ENCODE data around the gene IPO5. TPM values are rescaled to one million over a fixed set of nuclear protein-coding genes. Genes with fewer than 3 reads are reported as not detected.
"Not testable (repeated sequence)": the region's sequence is repeated elsewhere in the genome, so short reads cannot be mapped to it uniquely, and the experiment has no call there.

Gene IPO5
- total RNA-seq, 1 donor from 2014 or later, result 121 TPM

DNA sequence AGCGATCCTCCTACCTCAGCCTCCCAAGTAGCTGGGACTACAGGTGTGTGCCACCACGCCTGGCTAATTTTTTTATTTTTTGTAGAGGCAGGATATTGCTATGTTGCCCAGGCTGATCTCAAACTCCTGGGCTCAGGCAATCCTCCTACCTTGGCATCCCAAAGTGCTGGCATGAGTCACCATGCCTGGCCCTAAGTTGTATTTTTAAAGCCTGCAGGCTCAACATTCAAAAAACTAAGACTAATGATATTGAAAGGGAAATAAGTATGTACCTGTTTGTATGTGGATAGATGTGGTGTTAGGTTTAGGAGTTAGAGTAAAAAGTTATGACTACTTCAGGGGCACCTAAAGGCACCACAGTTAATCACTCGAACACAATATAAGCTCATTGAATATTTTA is 5.4 kb upstream of the IPO5 start:
- intact Hi-C loops (cut with micrococcal nuclease), result no loop called here

DNA sequence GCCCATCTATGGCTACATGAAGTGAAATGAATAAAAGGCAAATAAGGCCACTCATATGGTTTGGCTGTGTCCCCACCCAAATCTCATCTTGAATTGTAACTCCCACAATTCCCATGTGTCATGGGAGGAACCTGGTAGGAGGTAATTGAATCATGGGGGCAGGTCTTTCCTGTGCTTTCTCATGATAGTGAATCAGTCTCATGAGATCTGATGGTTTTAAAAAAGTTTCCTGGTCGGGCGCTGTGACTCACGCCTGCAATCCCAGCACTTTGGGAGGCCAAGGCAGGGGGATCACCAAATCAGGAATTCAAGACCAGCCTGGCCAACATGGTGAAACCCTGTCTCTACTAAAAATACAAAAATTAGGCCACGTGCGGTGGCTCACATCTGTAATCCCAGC is 4.2 kb upstream of the IPO5 start:
- intact Hi-C loops (cut with micrococcal nuclease), result not testable (repeated sequence)

DNA sequence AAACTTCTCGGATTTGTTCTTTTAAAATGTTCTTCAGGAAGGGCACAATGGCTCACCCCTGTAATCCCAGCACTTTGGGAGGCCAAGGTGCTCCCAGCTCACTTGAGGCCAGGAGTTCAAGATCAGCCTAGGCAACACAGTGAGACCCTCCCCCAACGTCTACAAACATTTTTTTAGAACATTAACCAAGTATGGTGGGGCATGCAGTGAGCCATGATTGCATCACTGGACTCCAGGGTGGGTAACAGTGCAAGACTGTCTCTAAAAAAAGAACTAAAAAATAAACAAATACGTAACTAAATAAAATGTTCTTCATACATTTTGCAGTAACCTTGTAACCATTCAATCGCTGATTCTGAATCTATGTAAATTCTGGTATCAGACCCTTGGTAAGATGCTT is 2.1 kb upstream of the IPO5 start:
- intact Hi-C loops (cut with micrococcal nuclease), result no loop called here

DNA sequence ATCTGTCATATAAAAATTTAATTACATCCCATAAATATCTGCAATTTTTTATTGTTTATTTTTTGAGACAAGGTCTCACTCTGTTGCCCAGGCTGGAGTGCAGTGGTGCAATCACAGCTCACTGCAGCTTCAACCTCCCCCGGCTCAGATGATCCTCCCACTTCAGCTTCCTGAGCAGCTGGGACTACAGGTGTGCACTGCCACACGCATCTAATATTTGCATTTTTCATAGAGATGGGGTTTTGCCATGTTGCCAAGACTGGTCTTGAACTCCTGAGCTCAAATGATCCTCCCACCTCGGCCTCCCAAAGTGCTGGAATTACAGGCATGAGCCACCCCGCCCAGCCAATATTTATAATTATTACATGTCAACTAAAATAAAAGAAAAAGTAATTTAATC is 644 bp upstream of the IPO5 start:
- intact Hi-C loops (cut with micrococcal nuclease), result not testable (repeated sequence)

DNA sequence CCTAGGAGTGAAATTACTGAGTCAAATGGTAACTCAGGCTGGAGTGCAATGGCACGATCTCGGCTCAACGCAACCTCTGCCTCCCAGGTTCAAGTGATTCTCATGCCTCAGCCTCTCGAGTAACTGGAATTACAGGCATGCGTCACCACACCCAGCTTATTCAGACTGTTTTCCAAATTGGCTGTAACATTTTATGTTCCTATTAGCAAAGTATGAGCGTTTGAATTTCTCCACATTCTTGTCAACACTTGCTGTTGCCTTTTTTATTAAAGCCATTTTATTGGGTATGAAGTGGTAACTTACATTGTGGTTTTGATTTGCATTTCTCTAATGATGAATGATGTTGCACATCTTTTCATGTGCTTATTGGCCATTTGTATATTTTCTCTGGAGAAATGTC is 7.9 kb downstream of the IPO5 start:
- intact Hi-C loops (cut with micrococcal nuclease), result no loop called here

DNA sequence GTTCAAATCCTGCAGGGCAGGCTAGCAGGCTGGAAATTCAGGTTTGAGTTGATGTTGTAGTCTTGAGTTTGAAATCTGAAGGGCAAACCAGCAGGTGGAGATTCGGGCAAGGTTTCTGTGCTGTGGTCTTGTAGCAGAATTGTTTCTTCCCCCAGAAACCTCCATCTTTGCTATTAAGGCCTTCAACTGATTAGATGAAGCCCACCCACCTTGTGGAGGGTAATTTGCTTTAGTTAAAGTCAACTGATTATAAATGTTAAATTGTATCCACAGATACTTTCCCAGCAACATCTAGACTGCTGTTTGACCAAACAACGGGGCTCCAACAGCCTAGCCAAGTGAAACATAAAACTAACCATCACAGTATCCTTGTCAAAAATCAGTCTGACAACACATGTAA is 9.4 kb downstream of the IPO5 start:
- intact Hi-C loops (cut with micrococcal nuclease), result no loop called here

DNA sequence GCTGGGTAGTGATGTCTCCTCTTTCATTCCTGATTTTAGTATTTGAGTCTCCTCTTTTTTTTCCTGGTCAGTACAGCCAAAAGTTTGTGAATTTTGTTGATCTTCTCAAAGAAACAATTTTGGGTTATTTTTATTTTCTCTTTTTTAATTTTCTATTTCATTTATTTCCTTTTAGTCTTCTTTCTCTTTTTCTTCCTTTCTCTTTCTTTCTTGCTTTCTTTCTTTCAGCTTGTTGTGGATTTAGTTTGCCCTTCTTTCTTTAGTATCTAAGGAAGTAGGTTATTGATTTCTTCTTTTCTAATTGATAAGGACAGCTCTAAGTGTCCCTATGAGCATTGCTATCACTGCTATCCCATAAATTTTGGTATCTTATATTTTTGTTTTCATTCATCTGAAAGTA is 13.8 kb downstream of the IPO5 start:
- intact Hi-C loops (cut with micrococcal nuclease), result no loop called here

DNA sequence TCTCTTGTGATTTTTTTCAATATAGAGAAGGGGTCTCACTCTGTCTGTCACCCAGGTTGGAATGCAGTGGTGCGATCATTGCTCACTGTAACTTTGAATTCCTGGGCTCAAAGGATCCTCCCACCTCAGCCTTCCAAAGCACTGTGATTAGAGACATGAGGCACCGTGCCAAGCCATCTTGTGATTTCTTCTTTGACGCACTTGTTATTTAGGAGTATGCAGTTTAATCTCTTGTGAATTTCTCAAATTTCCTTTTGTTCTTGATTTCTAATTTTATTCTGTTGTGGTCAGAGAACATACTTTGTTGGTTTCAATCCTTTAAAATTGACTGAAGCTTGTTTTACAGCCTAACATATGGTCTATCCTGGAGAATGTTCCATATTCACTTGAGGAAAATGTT is 14.5 kb downstream of the IPO5 start:
- intact Hi-C loops (cut with micrococcal nuclease), result no loop called here

DNA sequence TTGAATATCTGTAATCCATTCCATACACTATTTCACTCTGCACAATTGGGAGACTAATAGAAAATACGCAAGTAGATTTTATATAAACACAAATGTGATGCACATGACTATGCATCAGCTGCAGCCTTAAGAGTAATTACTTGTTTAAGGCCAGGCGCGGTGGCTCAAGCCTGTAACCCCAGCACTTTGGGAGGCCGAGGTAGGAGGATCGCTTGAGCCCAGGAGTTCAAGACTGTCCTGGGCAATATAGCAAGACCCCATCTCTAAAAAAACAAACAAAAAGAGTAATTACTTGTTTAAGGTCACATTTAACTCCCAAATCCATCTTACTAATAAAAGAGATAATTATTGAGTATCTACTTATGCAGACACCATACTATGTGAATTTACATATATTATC is 18.0 kb downstream of the IPO5 start:
- intact Hi-C loops (cut with micrococcal nuclease), result no loop called here

DNA sequence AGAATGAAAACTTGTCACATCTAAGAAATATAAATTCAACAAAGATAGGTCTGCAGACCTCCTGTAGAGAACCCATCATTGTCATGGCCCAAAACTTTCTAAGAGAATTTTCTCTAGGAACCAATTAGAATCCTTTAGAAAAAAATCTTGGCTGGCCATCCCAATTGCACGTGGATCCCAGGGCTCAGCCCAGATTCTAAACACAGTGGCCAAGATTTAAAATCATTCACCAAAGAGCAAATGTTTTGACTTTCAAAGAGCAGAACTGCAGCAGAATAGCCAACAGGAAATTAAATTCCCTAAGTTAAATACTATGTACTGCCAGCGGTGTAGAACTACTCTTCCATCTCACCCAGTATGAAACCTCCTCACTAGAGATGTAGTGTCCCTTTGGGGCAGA is 21.3 kb downstream of the IPO5 start:
- intact Hi-C loops (cut with micrococcal nuclease), result loop anchor here (2.0 to 5.0 kb wide), 7 partner anchors 168 to 1633 kb away; partner anchors contain the start of genes CLYBL, FARP1 and UBAC2

DNA sequence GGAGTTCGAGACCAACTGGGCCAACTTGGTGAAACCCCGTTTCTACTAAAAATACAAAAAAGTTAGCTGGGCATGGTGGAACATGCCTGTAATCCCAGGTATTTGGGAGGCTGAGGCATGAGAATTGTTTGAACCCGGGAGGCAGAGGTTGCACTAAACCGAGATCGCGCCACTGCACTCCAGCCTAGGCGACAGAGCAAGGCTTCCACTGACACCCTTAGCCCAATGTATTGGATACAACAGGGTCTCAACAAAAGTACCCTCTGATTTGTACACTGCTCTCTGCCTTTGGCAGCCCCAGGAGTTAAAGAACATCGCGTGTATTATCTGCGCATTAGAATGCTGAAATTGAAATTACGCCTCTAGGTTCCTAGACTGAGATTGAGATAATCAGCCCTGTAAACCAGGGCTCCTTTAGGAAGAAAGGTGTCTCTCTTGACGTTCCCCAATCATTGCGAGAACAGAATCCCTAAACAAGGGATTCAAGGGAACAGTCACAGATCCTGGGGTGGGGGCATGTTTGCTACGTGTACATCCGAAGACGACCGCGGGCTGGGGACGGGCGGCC is 21.9 kb downstream of the IPO5 start:
- intact Hi-C loops (cut with micrococcal nuclease), result loop anchor here (2.0 to 5.0 kb wide), 7 partner anchors 167 to 1632 kb away; partner anchors contain the start of genes CLYBL, FARP1 and UBAC2

DNA sequence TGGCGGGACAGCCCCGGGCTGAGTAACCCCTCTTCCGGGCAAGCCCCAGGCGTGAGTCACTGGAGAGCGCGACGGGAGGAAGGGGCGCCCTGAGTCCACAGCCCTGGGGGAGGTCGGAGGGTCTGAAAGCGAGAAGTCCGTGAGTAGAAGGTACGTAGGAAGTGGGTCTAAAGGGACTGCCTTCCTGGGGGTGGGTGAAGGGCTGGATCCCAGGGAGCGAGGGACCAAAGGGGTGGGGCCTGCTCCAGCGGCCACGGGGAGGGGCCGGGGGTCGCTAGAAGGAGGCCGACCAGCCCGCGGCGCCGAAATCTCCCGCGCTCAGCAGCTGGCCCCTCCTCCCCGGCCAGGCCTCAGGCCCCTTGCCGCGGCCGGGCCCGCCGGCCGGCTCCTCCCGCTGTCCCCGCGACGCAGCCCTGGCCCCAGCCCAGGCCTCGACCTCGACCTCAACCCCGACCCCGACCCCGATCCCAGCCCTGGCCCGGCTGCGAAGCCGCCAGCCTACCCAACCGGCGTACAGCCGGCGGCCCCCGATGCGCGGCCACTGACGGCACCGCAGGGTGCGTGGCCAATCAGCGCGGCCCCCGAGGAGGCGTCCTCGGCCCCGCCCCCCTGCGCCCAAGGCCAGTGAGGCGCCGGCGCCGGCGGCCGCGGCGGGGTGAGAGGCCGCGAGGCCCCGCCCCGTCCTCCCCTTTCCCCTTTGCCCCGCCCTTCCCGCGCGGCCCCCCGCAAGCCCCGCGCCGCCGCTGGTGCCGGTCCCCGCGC is 22.6 kb downstream of the IPO5 start:
- intact Hi-C loops (cut with micrococcal nuclease), result loop anchor here (1.0 to 5.0 kb wide), 10 partner anchors 166 to 1631 kb away; partner anchors contain the start of genes CLYBL, FARP1, MBNL2 and UBAC2

DNA sequence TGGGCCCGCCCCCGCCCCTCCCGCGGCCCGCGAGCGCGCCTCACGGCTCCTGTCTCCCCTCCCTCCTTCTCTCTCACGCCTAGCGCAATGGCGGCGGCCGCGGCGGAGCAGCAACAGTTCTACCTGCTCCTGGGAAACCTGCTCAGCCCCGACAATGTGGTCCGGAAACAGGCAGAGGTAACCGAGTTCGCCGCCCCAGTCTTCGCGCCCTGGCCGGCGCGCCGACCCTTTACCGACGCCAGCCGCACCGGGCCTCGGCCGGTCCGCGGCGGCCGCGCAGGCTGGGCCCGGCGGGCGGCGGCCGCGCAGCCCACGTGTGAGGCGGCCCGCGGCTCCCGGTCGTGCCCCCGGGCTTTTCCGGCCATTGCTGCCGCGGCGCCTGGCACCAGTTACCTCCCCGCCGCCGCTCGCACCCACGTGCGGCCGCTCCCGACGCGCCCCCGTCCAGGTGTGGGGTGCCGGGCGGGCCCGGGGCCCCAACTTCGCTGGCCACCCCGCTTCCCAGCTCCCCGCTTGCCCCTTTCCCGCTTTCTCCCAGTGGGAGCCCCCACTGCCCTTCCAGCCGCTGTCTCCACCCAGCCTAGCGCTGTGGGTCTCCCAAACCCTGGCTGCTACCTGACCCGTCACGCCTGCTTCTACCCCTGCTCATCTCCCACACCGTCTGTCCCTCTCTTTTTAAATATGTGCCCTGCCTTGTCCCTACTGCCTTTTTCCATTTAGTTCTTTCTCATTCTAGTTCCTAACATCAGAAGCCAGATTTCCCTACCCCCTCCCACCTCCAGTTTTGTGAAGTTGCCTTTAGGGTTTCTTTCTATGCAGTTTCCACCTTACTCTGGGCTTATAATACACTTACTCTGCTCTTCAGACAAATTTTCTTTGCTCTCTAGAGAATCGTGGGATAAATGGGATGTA is 23.4 kb downstream of the IPO5 start:
- intact Hi-C loops (cut with micrococcal nuclease), result loop anchor here (1.0 to 5.0 kb wide), 9 partner anchors 165 to 1630 kb away; partner anchors contain the start of genes CLYBL, FARP1, MBNL2 and UBAC2

DNA sequence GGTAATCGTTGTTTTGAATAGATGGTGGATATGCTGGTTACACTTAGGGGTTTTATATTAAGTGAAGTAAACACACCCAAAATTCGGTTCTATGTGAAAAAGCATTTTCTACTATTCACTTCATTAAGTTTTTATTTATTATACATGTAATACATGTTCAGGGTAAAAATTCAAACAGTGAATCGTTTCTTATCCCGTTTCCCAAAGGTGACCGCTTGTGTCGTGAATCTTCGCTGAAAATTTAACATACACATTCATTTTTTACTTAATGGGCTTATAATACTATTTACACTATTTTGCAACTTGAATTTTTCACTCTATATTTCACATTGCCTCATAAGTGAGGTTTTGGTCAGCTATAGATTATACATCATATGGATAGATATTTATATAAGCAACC is 24.5 kb downstream of the IPO5 start:
- intact Hi-C loops (cut with micrococcal nuclease), result loop anchor here (2.0 to 5.0 kb wide), 8 partner anchors 164 to 1629 kb away; partner anchors contain the start of genes CLYBL, FARP1, MBNL2 and UBAC2

DNA sequence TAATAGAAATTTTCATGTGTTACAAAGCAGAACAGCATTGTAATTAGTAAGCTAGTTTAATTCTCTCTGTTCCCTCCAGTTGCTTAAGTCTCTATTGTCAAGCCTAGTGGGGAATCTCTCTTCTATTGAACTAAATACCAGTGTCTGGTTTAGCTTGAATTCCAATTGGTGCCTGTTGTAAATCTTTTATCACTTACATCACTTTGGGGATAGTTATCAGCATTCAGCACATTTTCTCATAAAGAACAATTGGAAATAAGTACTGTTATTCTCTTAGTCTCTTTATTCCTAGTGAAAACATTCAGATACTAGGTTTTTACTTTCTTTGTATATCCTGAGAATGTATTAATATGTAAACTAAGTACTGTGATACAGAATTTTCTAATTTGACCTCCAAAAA is 25.2 kb downstream of the IPO5 start:
- intact Hi-C loops (cut with micrococcal nuclease), result loop anchor here (1.0 to 5.0 kb wide), 7 partner anchors 164 to 1629 kb away; partner anchors contain the start of genes CLYBL, FARP1 and UBAC2

DNA sequence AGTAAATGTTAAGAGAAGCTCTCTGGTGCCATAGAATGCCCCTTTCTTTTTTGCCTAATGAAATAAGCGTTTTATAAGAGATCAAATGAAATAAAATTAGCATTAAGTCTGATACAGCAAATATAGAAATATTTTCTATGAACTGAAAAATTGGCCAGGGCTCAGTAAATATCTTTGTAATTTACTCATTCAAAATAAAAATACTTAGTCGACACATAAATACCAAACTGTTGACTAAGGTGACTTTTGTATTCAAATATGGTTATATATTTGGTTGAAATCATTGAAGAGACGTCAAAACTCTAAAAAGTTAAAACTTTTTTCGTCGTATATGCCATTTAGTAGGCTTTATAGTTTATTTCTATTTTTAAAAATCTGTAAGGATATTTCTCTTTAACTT is 25.6 kb downstream of the IPO5 start:
- intact Hi-C loops (cut with micrococcal nuclease), result loop anchor here (1.0 to 5.0 kb wide), 7 partner anchors 163 to 1628 kb away; partner anchors contain the start of genes CLYBL, FARP1 and UBAC2

DNA sequence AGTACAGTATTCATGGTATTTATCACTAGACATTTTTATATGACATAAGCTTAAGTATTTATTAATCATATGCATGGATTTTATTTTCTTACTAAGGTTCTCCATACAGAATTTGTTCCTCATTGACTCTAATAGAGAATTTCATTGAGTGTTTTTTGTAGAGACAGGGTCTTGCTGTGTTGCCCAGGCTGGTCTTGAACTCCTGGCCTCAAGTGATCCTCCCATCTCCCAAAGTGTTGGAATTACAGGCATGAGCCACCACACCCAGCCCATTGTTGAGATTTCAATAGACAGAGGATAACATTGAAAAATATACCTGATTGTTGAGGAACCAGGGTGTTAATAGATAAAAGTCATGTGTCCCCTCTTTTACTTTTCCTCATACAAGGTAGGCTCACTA is 26.1 kb downstream of the IPO5 start:
- intact Hi-C loops (cut with micrococcal nuclease), result loop anchor here (1.0 to 5.0 kb wide), 7 partner anchors 163 to 1628 kb away; partner anchors contain the start of genes CLYBL, FARP1 and UBAC2

DNA sequence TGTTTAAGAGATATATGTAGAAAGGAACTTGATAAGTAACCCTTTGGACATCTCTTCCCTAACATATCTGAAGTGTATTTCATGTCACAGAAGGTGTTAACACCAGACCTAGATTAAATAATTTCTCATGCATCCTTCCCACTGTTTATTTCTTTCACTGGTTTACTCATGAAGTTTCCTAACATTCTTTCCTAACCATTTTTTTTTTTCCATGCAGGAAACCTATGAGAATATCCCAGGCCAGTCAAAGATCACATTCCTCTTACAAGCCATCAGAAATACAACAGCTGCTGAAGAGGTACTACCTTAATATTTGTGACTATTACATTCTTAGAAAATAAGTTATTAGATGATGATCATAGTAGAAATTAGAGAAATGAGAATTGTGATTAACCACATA is 28.8 kb downstream of the IPO5 start:
- intact Hi-C loops (cut with micrococcal nuclease), result no loop called here

DNA sequence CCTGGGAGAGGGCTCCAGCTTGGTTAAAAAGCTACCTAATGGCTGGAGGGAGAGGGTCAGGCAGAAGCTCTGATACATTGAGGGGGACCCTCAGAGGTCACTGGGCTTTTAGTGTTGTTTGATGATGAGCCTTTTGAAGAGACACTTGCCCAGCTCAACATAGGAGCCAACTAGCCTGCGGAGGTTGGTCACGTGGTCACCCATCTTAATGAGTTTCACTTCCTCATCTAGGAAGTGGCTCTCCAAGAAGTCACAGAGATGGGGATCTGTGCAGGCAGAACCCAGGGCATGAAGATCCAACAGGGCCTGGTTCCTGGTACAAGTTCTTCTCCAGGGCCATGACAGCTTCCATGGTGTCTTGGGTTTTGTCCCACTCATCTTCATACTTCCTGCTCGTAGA is 33.4 kb downstream of the IPO5 start:
- intact Hi-C loops (cut with micrococcal nuclease), result no loop called here

DNA sequence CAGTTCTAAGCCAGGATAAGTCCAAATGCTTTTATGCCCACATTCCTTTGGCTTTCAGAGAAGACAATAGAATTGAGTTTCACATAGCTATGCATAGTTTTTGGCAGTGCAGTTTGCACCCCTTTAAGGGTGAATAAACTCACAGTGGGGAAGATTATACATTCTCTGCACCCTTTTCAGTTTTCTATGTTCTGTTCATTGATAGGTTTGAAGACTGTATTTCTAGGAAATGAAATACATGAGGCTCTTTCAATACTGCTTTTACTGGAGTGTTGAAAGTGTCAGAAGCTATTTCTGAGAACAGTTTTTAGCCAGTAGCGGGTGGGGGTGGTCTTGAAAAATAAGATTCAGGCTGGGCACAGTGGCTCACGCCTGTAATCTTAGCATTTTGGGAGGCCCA is 46.2 kb downstream of the IPO5 start:
- intact Hi-C loops (cut with micrococcal nuclease), result no loop called here

DNA sequence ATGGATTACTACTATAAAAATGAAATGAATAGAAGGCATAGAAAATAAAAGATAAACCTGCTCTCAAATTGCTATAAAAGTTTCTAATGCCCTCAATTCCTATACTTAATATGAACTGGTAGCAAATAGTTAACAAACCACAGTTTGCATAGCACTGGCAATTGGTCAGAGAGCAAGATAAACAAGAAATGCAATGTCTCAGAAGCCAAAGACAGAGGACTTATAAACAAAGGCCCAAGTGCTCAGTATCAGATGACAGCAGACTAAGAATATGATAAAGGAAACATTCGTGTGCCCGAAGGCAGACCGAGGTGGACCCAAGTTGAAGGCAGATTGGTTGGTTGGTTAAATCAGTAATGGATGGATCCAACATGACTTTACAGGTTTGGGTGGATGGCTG is 50.6 kb downstream of the IPO5 start:
- intact Hi-C loops (cut with micrococcal nuclease), result no loop called here

Measured in T-helper 1 cell treated with Interleukin-12 subunit alpha and Interleukin-12 subunit beta and Interleukin-4 antibody, amounts not matched to agents 30 ng/mL and 1 ng/mL, for 36 hours (primary cell).